Measurements from ENCODE around the gene KIF11.
A peak's percentile ranks its signal among the peaks of the same experiment; 100 is the strongest.

DNA sequence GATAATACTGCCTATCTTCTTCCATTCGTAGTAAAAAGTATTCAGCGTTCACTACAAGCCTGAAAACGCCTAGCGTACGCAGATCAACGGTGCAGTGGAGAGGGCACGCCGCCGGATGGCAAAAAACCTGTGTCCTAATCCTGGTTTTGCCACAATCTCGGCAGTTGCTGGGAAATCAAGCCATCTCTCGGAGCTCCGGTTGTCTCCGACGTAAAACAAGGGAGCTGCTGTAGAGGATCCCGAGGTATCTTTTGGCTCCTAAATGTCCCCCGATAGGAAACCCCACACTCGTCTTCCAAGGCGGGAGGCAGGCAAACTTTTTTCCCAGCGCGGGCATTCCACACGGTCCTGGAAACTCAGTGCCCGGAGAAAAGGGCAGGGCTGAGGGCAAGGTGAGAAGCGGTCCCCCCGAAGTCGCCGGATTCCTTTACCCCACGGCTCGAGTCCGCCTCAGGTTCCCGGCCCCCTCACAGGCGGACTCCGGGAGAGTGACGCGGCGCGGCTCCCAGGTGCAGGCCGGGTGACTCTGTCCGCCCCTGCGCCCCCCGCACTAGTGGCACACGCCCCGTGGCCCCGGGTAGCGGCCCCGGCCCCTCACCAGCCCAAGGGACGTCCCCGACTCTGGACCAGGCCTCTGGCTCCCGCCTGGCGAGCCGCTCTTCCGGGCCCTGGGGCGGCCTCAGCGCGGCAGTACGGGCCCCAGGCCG, 19.7 kb upstream of the KIF11 start:
- TF ChIP-seq, protein P1, sequence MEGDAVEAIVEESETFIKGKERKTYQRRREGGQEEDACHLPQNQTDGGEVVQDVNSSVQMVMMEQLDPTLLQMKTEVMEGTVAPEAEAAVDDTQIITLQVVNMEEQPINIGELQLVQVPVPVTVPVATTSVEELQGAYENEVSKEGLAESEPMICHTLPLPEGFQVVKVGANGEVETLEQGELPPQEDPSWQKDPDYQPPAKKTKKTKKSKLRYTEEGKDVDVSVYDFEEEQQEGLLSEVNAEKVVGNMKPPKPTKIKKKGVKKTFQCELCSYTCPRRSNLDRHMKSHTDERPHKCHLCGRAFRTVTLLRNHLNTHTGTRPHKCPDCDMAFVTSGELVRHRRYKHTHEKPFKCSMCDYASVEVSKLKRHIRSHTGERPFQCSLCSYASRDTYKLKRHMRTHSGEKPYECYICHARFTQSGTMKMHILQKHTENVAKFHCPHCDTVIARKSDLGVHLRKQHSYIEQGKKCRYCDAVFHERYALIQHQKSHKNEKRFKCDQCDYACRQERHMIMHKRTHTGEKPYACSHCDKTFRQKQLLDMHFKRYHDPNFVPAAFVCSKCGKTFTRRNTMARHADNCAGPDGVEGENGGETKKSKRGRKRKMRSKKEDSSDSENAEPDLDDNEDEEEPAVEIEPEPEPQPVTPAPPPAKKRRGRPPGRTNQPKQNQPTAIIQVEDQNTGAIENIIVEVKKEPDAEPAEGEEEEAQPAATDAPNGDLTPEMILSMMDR (IDR thresholded peaks at IDR 0.05) = peak in 1 of 3 experiments; percentile 36
- no peak for TF ChIP-seq POLR2A (IDR thresholded peaks at IDR 0.05; ENCODE audit: low read depth)
- TF ChIP-seq POLR2AphosphoS5 (IDR thresholded peaks at IDR 0.05) = no peak
